Measurements from ENCODE around the gene PLA2R1.

The PLA2R1 gene

DNA sequence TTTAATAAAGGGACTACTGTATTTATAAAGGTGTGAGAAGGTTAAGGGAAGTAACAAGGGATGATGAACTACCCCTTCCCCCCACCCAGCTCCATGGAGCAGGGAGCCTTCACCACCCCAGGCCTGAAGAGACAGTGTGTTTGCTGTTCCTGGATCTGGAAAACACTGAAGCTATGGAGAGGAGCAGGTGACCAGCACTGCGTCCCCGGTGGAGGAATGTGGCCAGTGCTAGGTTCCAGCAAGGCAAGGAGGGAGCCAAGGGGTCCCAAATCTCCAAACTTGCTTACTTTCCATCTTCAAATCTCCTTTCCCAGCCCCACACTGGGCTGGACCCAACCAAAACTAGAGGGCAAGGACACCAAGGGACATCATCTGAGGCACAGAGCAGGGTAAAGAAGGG is 135.7 kb downstream of the PLA2R1 start:
- no peaks in the 10 kb centered on the region for H3K27me3 ChIP-seq (ENCODE audit: control insufficient read depth, low read length)
- TF ChIP-seq, protein P1, sequence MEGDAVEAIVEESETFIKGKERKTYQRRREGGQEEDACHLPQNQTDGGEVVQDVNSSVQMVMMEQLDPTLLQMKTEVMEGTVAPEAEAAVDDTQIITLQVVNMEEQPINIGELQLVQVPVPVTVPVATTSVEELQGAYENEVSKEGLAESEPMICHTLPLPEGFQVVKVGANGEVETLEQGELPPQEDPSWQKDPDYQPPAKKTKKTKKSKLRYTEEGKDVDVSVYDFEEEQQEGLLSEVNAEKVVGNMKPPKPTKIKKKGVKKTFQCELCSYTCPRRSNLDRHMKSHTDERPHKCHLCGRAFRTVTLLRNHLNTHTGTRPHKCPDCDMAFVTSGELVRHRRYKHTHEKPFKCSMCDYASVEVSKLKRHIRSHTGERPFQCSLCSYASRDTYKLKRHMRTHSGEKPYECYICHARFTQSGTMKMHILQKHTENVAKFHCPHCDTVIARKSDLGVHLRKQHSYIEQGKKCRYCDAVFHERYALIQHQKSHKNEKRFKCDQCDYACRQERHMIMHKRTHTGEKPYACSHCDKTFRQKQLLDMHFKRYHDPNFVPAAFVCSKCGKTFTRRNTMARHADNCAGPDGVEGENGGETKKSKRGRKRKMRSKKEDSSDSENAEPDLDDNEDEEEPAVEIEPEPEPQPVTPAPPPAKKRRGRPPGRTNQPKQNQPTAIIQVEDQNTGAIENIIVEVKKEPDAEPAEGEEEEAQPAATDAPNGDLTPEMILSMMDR (IDR thresholded peaks at IDR 0.05; ENCODE audit: low read depth, low read length, poor library complexity, severe bottlenecking), result no peak
- no peak for TF ChIP-seq EZH2phosphoT487 (IDR thresholded peaks at IDR 0.05; ENCODE audit: borderline replicate concordance, low read length)
- H3K79me2 ChIP-seq (ENCODE audit: control insufficient read depth, low read length), result no peaks in the 10 kb centered on the region
- no peaks in the 10 kb centered on the region for H3K9me2 ChIP-seq (replicated peaks; ENCODE audit: control insufficient read depth, low read length)
- H3K27ac ChIP-seq (ENCODE audit: low read depth, low read length), result no peak overlapping the region
- H3K4me1 ChIP-seq (ENCODE audit: control insufficient read depth, low read length), result peaks cover 26% of the 10 kb centered on the region
- no peak overlapping the region for H3K4me2 ChIP-seq (ENCODE audit: low read length)
- H3K4me3 ChIP-seq (ENCODE audit: low read length), result no peak overlapping the region
- peaks cover 7% of the 10 kb centered on the region; the same call in 1 of the 2 replicates for H3K9me3 ChIP-seq (ENCODE audit: control insufficient read depth, insufficient read depth, low read length)
- no peaks in the 10 kb centered on the region for H4K20me1 ChIP-seq (ENCODE audit: control insufficient read depth, insufficient read depth, low read depth, low read length)
- no peaks in the 10 kb centered on the region for H3F3A ChIP-seq (ENCODE audit: control insufficient read depth, insufficient read depth)
- H3K36me3 ChIP-seq (ENCODE audit: control insufficient read depth, low read length), result no peaks in the 10 kb centered on the region

DNA sequence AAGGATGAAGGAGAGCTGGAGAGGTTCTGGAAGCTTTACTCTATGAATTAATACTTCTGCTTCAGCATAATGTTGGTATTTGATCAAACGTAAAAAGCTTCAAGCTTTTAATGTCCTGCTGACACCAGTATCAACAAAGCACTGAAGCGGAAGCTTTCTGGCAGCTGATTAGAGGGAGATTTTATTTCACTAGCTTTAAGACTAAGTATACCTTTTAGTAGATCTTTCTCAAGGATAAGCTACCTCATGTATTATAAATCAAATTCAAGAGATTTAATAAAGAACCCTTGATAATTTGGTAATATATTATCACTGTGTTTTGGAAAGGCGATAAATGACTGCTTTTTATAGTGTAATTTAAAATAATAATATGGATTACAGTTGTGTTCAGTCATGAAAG is 136.4 kb downstream of the PLA2R1 start:
- no peak for TF ChIP-seq EZH2phosphoT487 (IDR thresholded peaks at IDR 0.05; ENCODE audit: borderline replicate concordance, low read length)
- TF ChIP-seq, protein P1 (IDR thresholded peaks at IDR 0.05; ENCODE audit: low read depth, low read length, poor library complexity, severe bottlenecking), result no peak
- Histone ChIP-seq H3K27ac (ENCODE audit: low read depth, low read length) (no peak overlapping the region), H3K36me3 (ENCODE audit: control insufficient read depth, low read length) (no peaks in the 10 kb centered on the region), H3K27me3 (ENCODE audit: control insufficient read depth, low read length) (no peaks in the 10 kb centered on the region), H3K79me2 (ENCODE audit: control insufficient read depth, low read length) (no peaks in the 10 kb centered on the region), H4K20me1 (ENCODE audit: control insufficient read depth, insufficient read depth, low read depth, low read length) (no peaks in the 10 kb centered on the region), H3K9me2 (replicated peaks; ENCODE audit: control insufficient read depth, low read length) (no peaks in the 10 kb centered on the region), H3K4me1 (ENCODE audit: control insufficient read depth, low read length) (peaks cover 21% of the 10 kb centered on the region), H3K4me2 (ENCODE audit: low read length) (no peak overlapping the region), H3K4me3 (ENCODE audit: low read length) (no peak overlapping the region), H3F3A (ENCODE audit: control insufficient read depth, insufficient read depth) (no peaks in the 10 kb centered on the region), H3K9me3 (ENCODE audit: control insufficient read depth, insufficient read depth, low read length) (peaks cover 7% of the 10 kb centered on the region; the same call in 1 of the 2 replicates)

DNA sequence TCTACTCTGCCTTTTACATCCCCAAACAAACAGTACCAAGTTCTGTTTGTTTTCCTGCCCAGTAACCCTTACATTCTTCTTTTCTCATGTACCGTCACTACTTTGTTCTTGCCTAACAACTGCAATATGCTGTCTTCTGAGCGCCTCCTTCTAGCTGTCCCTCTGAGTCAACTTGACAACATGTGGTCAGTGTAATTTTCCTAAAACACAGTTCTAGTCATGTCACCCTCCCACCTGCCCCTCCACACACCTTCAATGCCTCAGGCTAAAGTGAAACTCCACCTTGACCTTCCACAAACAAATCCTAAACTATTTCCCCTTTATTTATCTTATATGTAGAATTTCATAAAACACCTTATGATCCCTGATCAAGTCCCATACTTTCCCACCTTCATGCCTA is 139.9 kb downstream of the PLA2R1 start:
- no peaks in the 10 kb centered on the region for H3K27me3 ChIP-seq (ENCODE audit: control insufficient read depth, low read length)
- no peaks in the 10 kb centered on the region for H3F3A ChIP-seq (ENCODE audit: control insufficient read depth, insufficient read depth)
- no peaks in the 10 kb centered on the region for H4K20me1 ChIP-seq (ENCODE audit: control insufficient read depth, insufficient read depth, low read depth, low read length)
- H3K79me2 ChIP-seq (ENCODE audit: control insufficient read depth, low read length), result no peaks in the 10 kb centered on the region
- no peak for TF ChIP-seq EZH2phosphoT487 (IDR thresholded peaks at IDR 0.05; ENCODE audit: borderline replicate concordance, low read length)
- TF ChIP-seq, protein P1 (IDR thresholded peaks at IDR 0.05; ENCODE audit: low read depth, low read length, poor library complexity, severe bottlenecking), result no peak
- H3K27ac ChIP-seq (ENCODE audit: low read depth, low read length), result no peak overlapping the region
- peaks cover 18% of the 10 kb centered on the region for H3K4me1 ChIP-seq (ENCODE audit: control insufficient read depth, low read length)
- H3K4me3 ChIP-seq (ENCODE audit: low read length), result no peak overlapping the region
- H3K9me3 ChIP-seq (ENCODE audit: control insufficient read depth, insufficient read depth, low read length), result no peaks in the 10 kb centered on the region
- H3K36me3 ChIP-seq (ENCODE audit: control insufficient read depth, low read length), result no peaks in the 10 kb centered on the region
- H3K9me2 ChIP-seq (replicated peaks; ENCODE audit: control insufficient read depth, low read length), result no peaks in the 10 kb centered on the region
- H3K4me2 ChIP-seq (ENCODE audit: low read length), result no peak overlapping the region
